ENCODE measurements around the gene C7orf25.

DNA sequence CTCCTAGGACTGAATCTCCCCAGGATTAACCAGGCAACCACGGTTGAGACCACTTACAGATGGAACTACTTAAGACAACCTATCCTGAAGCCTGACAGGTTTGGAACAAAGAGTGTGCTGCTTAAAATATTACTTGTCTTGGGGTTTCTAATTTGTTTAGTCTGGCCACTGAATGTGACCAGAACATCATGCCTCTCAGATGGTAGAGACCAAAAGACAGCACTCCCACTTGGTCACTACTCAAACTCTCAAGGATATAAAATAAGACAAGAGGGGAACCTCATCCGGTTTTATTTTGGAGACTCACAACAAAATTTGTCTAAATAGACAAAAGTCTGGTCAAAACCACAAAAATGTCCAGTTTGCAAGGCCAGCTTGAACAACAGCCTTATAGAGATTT, 35.7 kb upstream of the C7orf25 start:
- TF ChIP-seq, protein P1, sequence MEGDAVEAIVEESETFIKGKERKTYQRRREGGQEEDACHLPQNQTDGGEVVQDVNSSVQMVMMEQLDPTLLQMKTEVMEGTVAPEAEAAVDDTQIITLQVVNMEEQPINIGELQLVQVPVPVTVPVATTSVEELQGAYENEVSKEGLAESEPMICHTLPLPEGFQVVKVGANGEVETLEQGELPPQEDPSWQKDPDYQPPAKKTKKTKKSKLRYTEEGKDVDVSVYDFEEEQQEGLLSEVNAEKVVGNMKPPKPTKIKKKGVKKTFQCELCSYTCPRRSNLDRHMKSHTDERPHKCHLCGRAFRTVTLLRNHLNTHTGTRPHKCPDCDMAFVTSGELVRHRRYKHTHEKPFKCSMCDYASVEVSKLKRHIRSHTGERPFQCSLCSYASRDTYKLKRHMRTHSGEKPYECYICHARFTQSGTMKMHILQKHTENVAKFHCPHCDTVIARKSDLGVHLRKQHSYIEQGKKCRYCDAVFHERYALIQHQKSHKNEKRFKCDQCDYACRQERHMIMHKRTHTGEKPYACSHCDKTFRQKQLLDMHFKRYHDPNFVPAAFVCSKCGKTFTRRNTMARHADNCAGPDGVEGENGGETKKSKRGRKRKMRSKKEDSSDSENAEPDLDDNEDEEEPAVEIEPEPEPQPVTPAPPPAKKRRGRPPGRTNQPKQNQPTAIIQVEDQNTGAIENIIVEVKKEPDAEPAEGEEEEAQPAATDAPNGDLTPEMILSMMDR (IDR thresholded peaks at IDR 0.05 in 8 of 11, conservative IDR thresholded peaks at IDR 0.05 in 3 of 11), result no peak
- TF ChIP-seq POLR2AphosphoS5 (IDR thresholded peaks at IDR 0.05), result no peak
